ENCODE data around the gene ENPP4.
A peak's percentile ranks its signal among the peaks of the same experiment; 100 is the strongest.
"Not testable (repeated sequence)": the region's sequence is repeated elsewhere in the genome, so short reads cannot be mapped to it uniquely, and the experiment has no call there.

ENPP4 gene

GRCh38 chr6:46129629-46130511 is at the start of gene ENPP4:
TSS of gene ENPP4 (plus strand) at chr6:46129989. CDS start at chr6:46139584, 9,595 bp downstream.
- peak within 1 kb of the TSS; percentile 75 for H3K4me2 ChIP-seq (ENCODE audit: low read length)
- H3F3A ChIP-seq (ENCODE audit: control insufficient read depth, insufficient read depth) = no peaks in the 10 kb centered on the region
- TF ChIP-seq CTCF (IDR thresholded peaks at IDR 0.05; ENCODE audit: low read depth, low read length, poor library complexity, severe bottlenecking) (no peak), EZH2phosphoT487 (IDR thresholded peaks at IDR 0.05; ENCODE audit: borderline replicate concordance, low read length) (no peak)
- peak within 1 kb of the TSS; percentile 98 for H3K4me3 ChIP-seq (ENCODE audit: low read length)
- H3K4me1 ChIP-seq (ENCODE audit: control insufficient read depth, low read length) = peaks cover 23% of the 10 kb centered on the region
- peak within 1 kb of the TSS; percentile 20; the same call in 1 of the 2 replicates for H3K27ac ChIP-seq (ENCODE audit: low read depth, low read length)
- peaks cover 46% of the 10 kb centered on the region for H3K79me2 ChIP-seq (ENCODE audit: control insufficient read depth, low read length)
- no peaks in the 10 kb centered on the region for H3K27me3 ChIP-seq (ENCODE audit: control insufficient read depth, low read length)
- no peaks in the 10 kb centered on the region for H4K20me1 ChIP-seq (ENCODE audit: control insufficient read depth, insufficient read depth, low read depth, low read length)
- no peaks in the 10 kb centered on the region; the same call in 1 of the 2 replicates for H3K36me3 ChIP-seq (ENCODE audit: control insufficient read depth, low read length)
- H3K9me2 ChIP-seq (replicated peaks; ENCODE audit: control insufficient read depth, low read length) = no peaks in the 10 kb centered on the region
- no peaks in the 10 kb centered on the region for H3K9me3 ChIP-seq (ENCODE audit: control insufficient read depth, insufficient read depth, low read length)

GRCh38 chr6:46080111-46080510 is 49.7 kb upstream of the ENPP4 start:
- H3K27ac ChIP-seq (ENCODE audit: low read depth, low read length) = no peak overlapping the region
- no peak overlapping the region for H3K4me3 ChIP-seq (ENCODE audit: low read length)
- no peaks in the 10 kb centered on the region for H3F3A ChIP-seq (ENCODE audit: control insufficient read depth, insufficient read depth)
- no peaks in the 10 kb centered on the region for H3K27me3 ChIP-seq (ENCODE audit: control insufficient read depth, low read length)
- no peaks in the 10 kb centered on the region for H4K20me1 ChIP-seq (ENCODE audit: control insufficient read depth, insufficient read depth, low read depth, low read length)
- H3K9me3 ChIP-seq (ENCODE audit: control insufficient read depth, insufficient read depth, low read length) = no peaks in the 10 kb centered on the region
- H3K4me1 ChIP-seq (ENCODE audit: control insufficient read depth, low read length) = no peaks in the 10 kb centered on the region
- no peaks in the 10 kb centered on the region for H3K79me2 ChIP-seq (ENCODE audit: control insufficient read depth, low read length)
- no peaks in the 10 kb centered on the region for H3K9me2 ChIP-seq (replicated peaks; ENCODE audit: control insufficient read depth, low read length)
- no peak overlapping the region for H3K4me2 ChIP-seq (ENCODE audit: low read length)
- H3K36me3 ChIP-seq (ENCODE audit: control insufficient read depth, low read length) = no peaks in the 10 kb centered on the region
- TF ChIP-seq EZH2phosphoT487 (IDR thresholded peaks at IDR 0.05; ENCODE audit: borderline replicate concordance, low read length) = no peak

GRCh38 chr6:46085688-46086087 is 44.1 kb upstream of the ENPP4 start:
- H3K79me2 ChIP-seq (ENCODE audit: control insufficient read depth, low read length); H3F3A ChIP-seq (ENCODE audit: control insufficient read depth, insufficient read depth); H3K36me3 ChIP-seq (ENCODE audit: control insufficient read depth, low read length); H3K27me3 ChIP-seq (ENCODE audit: control insufficient read depth, low read length); H3K27ac ChIP-seq (ENCODE audit: low read depth, low read length); H4K20me1 ChIP-seq (ENCODE audit: control insufficient read depth, insufficient read depth, low read depth, low read length); H3K4me1 ChIP-seq (ENCODE audit: control insufficient read depth, low read length); H3K9me2 ChIP-seq (replicated peaks; ENCODE audit: control insufficient read depth, low read length); H3K4me2 ChIP-seq (ENCODE audit: low read length); H3K9me3 ChIP-seq (ENCODE audit: control insufficient read depth, insufficient read depth, low read length); H3K4me3 ChIP-seq (ENCODE audit: low read length): not testable (repeated sequence)

GRCh38 chr6:46090115-46091079 is 39.4 kb upstream of the ENPP4 start:
- Histone ChIP-seq H3K79me2 (ENCODE audit: control insufficient read depth, low read length) (no peaks in the 10 kb centered on the region), H3K36me3 (ENCODE audit: control insufficient read depth, low read length) (no peaks in the 10 kb centered on the region), H3K9me3 (ENCODE audit: control insufficient read depth, insufficient read depth, low read length) (no peaks in the 10 kb centered on the region), H3K4me1 (ENCODE audit: control insufficient read depth, low read length) (no peaks in the 10 kb centered on the region), H3K4me3 (ENCODE audit: low read length) (no peak overlapping the region), H3K9me2 (replicated peaks; ENCODE audit: control insufficient read depth, low read length) (no peaks in the 10 kb centered on the region), H3K4me2 (ENCODE audit: low read length) (no peak overlapping the region), H3K27me3 (ENCODE audit: control insufficient read depth, low read length) (peaks cover 8% of the 10 kb centered on the region), H4K20me1 (ENCODE audit: control insufficient read depth, insufficient read depth, low read depth, low read length) (no peaks in the 10 kb centered on the region), H3F3A (ENCODE audit: control insufficient read depth, insufficient read depth) (no peaks in the 10 kb centered on the region), H3K27ac (ENCODE audit: low read depth, low read length) (no peak overlapping the region)
- TF ChIP-seq CTCF (IDR thresholded peaks at IDR 0.05; ENCODE audit: low read depth, low read length, poor library complexity, severe bottlenecking) (peak; percentile 82), EZH2phosphoT487 (IDR thresholded peaks at IDR 0.05; ENCODE audit: borderline replicate concordance, low read length) (no peak)

All from DOHH2 (cell line).